ENCODE measurements around the gene GRIK2. TPM values are rescaled to one million over a fixed set of nuclear protein-coding genes. Genes with fewer than 3 reads are reported as not detected.

GRIK2 gene
- total and polyA plus RNA-seq, 2 of the 4 experiments (the other 2 are of a cell fraction) = 8.2 to 15.2 TPM

GRCh38 chr6:101683884-101684283 is 290.4 kb downstream of the GRIK2 start:
- TF ChIP-seq SMC3 (IDR thresholded peaks at IDR 0.05; ENCODE audit: low read depth, low read length) (no peak), MAFK (IDR thresholded peaks at IDR 0.05; ENCODE audit: low read depth, low read length) (no peak), RFX5 (IDR thresholded peaks at IDR 0.05; ENCODE audit: low read depth, low read length) (no peak), MAZ (IDR thresholded peaks at IDR 0.05; ENCODE audit: borderline replicate concordance, low read depth, low read length) (no peak), POLR2A (IDR thresholded peaks at IDR 0.05; ENCODE audit: low read depth, low read length) (no peak), NFE2L2 (IDR thresholded peaks at IDR 0.05; ENCODE audit: low read depth, low read length) (no peak), CEBPB (IDR thresholded peaks at IDR 0.05; ENCODE audit: low read depth, low read length) (no peak), CTCF (conservative IDR thresholded peaks at IDR 0.05; ENCODE audit: low read depth, low read length) (no peak), CHD1 (IDR thresholded peaks at IDR 0.05; ENCODE audit: low read depth, low read length) (no peak), BHLHE40 (IDR thresholded peaks at IDR 0.05; ENCODE audit: low read depth, low read length) (no peak), RCOR1 (IDR thresholded peaks at IDR 0.05; ENCODE audit: insufficient replicate concordance, low read length) (no peak), RAD21 (IDR thresholded peaks at IDR 0.05; ENCODE audit: low read length) (no peak)
- Histone ChIP-seq H2AFZ (replicated peaks; ENCODE audit: low read length, poor library complexity) (no peak overlapping the region), H3K9me1 (ENCODE audit: insufficient read depth, low read length) (no peaks in the 10 kb centered on the region), H3K18ac (ENCODE audit: low read depth, low read length) (no peak overlapping the region), H2BK120ac (ENCODE audit: low read depth, low read length) (no peak overlapping the region), H3K14ac (replicated peaks; ENCODE audit: low read depth, low read length) (no peak overlapping the region), H4K5ac (ENCODE audit: low read depth, low read length) (no peak overlapping the region), H3K9me3 (ENCODE audit: control insufficient read depth, insufficient read depth, low read length) (no peaks in the 10 kb centered on the region), H4K8ac (ENCODE audit: low read depth in 2 of 2, low read length in 2 of 2) (no peak overlapping the region), H3K23ac (ENCODE audit: low read depth, low read length) (no peak overlapping the region), H2BK20ac (ENCODE audit: low read depth, low read length) (no peak overlapping the region), H3K4ac (ENCODE audit: low read depth, low read length) (no peak overlapping the region), H2BK5ac (ENCODE audit: low read depth, low read length, poor library complexity, severe bottlenecking) (no peak overlapping the region), H3K36me3 (ENCODE audit: control insufficient read depth, insufficient read depth, low read length) (no peaks in the 10 kb centered on the region), H3K4me3 (ENCODE audit: insufficient read depth, low read depth, low read length) (no peak overlapping the region), H4K91ac (ENCODE audit: insufficient read depth, low read depth, low read length) (no peak overlapping the region), H3K4me2 (ENCODE audit: low read depth, low read length) (no peak overlapping the region), H2BK15ac (ENCODE audit: low read depth, low read length) (no peak overlapping the region), H3K79me1 (ENCODE audit: low read depth in 1 of 2, low read length in 2 of 2) (no peaks in the 10 kb centered on the region), H2AK9ac (replicated peaks; ENCODE audit: low read depth, low read length, poor library complexity) (no peak overlapping the region), H3K27ac (ENCODE audit: insufficient read depth, low read length) (no peak overlapping the region), H3K56ac (ENCODE audit: extremely low read depth, insufficient read depth, low read length) (no peak overlapping the region), H4K20me1 (ENCODE audit: insufficient read depth, low read length) (no peaks in the 10 kb centered on the region), H3K9ac (ENCODE audit: low read depth, low read length) (no peak overlapping the region), H3K27me3 (ENCODE audit: control insufficient read depth, insufficient read depth, low read length) (no peaks in the 10 kb centered on the region), H3K4me1 (ENCODE audit: control insufficient read depth, insufficient read depth, low read length) (no peaks in the 10 kb centered on the region), H2AK5ac (ENCODE audit: low read depth, low read length) (no peak overlapping the region)
- intact Hi-C loops (cut with micrococcal nuclease) = no loop called here
- CTCF ChIA-PET = interaction anchor here (1.0 kb wide), 1 partner anchor 17 kb away, joined by 3 read pairs; no protein-coding TSS in a partner anchor
- no TSS peak for BruUV-seq (replicated peaks)
- dilution Hi-C loops (cut with HindIII; ENCODE audit: low sequenced_read_pairs, unreplicated experiment) = no loop called here
- DNase-seq (no peak), ATAC-seq (ENCODE audit: low read depth) (no peak)
- no CpG with 5 or more reads among the region's 1 CpG for WGBS, 2 experiments (ENCODE audit: extremely low coverage in 2 of 2, insufficient read length in 1 of 2)
- in situ Hi-C loops (cut with MboI; ENCODE audit: low sequenced_read_pairs) = no loop called here
- POLR2A ChIA-PET (ENCODE audit: unreplicated experiment) = no interaction called here

All from IMR-90 (cell line).